ENCODE data around the gene TNK2.
"Not testable (repeated sequence)": the region's sequence is repeated elsewhere in the genome, so short reads cannot be mapped to it uniquely, and the experiment has no call there.

TNK2 gene

DNA sequence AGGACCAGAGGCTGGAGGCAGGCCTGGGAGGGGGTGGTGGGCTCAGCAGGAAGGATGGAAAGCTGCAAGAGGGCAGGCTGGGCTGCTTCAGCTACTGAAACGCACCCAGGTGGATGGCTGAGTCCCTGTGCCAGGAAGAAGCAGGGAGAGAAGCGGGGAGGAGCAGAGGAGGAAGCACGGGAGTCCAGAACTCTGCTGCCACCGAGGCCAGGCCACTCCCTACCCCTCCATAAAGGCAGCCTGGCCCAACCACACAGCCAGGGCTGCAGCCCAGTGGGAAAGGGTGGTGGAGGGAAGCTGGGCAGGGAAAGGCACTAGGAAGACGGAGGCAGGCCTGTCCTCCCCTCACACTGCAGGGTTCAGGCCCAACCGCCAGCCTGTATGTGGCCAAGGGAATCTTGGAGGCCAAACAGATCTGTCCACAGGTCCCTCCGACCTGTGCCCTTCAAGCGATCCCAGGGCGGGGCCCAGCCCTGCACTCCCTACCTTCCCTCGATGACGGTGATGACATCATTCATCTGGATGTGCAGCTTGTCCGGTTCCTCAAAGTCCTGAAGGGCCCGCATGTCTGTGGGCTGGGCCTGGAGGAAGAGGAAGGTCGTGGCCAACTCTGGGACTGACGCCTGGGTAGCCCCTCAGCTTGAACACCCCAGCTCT, 30.5 kb downstream of the TNK2 start:
- Histone ChIP-seq H3K4me2 (ENCODE audit: low read length) (no peak overlapping the region), H3K36me3 (ENCODE audit: insufficient read depth, low read length) (peaks cover 47% of the 10 kb centered on the region), H3K9ac (ENCODE audit: low read depth, low read length) (no peak overlapping the region), H3K4me3 (ENCODE audit: low read length) (no peak overlapping the region), H3K4me1 (ENCODE audit: control insufficient read depth, insufficient read depth, low read length) (peaks cover 18% of the 10 kb centered on the region), H3K9me3 (replicated peaks; ENCODE audit: low read length) (no peaks in the 10 kb centered on the region), H3K27me3 (ENCODE audit: control insufficient read depth, insufficient read depth, low read length) (no peaks in the 10 kb centered on the region)

GRCh38 chr3:195877136-195877715, 31.1 kb downstream of the TNK2 start:
- Histone ChIP-seq H3K4me2 (ENCODE audit: low read length) (no peak overlapping the region), H3K4me3 (ENCODE audit: low read length) (no peak overlapping the region), H3K4me1 (ENCODE audit: control insufficient read depth, insufficient read depth, low read length) (peaks cover 18% of the 10 kb centered on the region), H3K27me3 (ENCODE audit: control insufficient read depth, insufficient read depth, low read length) (no peaks in the 10 kb centered on the region), H3K9me3 (replicated peaks; ENCODE audit: low read length) (no peaks in the 10 kb centered on the region), H3K36me3 (ENCODE audit: insufficient read depth, low read length) (peaks cover 42% of the 10 kb centered on the region), H3K9ac (ENCODE audit: low read depth, low read length) (no peak overlapping the region)

DNA sequence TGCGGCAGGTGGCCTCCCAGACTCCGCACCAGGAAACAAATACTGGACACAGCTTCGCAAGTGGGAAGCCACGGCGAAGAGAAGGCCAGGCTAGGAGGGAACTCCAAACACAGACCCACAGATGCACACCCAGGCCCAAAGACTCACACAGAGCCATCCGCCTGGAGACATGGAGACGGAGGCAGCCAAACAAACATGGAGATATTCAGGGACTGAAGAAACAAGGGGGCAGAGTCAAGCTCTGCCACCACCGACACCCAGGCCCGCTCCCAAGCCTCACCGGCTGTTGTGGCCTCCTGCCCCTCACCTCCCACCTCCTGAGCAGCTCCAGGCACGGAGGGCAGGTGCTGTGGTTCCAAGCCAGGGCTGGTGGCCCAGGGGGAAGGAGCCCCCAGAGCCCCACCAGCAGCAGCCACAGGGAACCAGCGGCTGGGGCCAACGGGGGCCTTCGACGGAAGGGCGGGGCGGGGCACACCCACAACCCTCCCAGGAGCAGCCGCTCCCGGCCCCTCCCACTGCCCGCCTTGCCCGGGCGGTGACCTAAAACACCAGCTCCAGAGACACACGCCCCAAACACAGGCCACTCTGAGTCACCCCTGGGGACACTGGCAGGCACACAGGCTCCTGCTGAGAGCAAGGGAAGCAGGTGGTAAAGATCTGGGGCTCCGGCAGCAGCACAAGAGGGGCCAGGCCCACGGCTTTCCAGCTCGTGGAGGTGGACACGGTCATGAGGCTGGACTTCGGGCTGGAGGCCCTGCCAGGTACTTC, 31.9 kb downstream of the TNK2 start:
- Histone ChIP-seq H3K9me3 (replicated peaks; ENCODE audit: low read length) (no peaks in the 10 kb centered on the region), H3K4me1 (ENCODE audit: control insufficient read depth, insufficient read depth, low read length) (peaks cover 18% of the 10 kb centered on the region), H3K4me3 (ENCODE audit: low read length) (no peak overlapping the region), H3K36me3 (ENCODE audit: insufficient read depth, low read length) (peaks cover 36% of the 10 kb centered on the region), H3K4me2 (ENCODE audit: low read length) (no peak overlapping the region), H3K27me3 (ENCODE audit: control insufficient read depth, insufficient read depth, low read length) (no peaks in the 10 kb centered on the region), H3K9ac (ENCODE audit: low read depth, low read length) (no peak overlapping the region)

DNA sequence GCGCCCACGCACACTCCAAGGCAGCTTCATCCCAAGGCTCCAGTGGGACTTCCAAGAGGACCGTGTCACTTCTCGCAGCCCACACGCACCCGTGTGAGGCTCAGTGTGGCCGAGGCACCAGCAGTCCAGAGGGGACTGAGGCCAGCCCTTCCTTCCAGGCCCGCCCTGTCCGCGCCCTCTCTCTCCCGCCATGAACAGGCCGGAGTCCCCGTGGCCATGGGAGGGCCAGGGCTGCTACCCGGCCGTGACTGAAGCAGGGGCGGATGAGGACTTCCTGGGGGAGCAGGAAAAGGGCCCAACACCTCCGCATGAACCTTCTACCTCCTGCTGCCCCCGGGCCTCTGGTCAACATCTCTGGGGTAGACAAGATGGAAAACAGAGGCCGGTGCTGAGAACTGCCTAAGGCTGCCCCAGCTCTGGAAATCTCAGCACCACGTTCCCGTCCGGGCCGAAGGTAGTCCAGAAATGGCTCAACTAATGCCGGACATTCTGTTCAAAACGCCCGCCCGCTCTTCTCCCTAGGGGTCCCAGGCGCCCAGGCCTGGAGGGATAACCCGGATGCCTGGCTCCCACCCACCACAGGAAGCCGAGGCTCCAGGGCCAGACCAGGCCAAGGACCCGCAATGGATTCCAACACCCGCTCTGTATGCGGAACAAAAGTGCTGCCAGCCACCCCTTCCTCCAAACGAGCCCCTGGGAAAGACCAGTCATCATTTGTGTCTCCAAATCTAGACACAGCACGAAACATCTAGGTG, 32.7 kb downstream of the TNK2 start:
- H3K4me1 ChIP-seq (ENCODE audit: control insufficient read depth, insufficient read depth, low read length), result peaks cover 26% of the 10 kb centered on the region
- H3K36me3 ChIP-seq (ENCODE audit: insufficient read depth, low read length), result peaks cover 41% of the 10 kb centered on the region
- H3K4me3 ChIP-seq (ENCODE audit: low read length), result no peak overlapping the region
- no peak overlapping the region for H3K9ac ChIP-seq (ENCODE audit: low read depth, low read length)
- no peak overlapping the region for H3K4me2 ChIP-seq (ENCODE audit: low read length)
- H3K9me3 ChIP-seq (replicated peaks; ENCODE audit: low read length), result no peaks in the 10 kb centered on the region
- no peaks in the 10 kb centered on the region for H3K27me3 ChIP-seq (ENCODE audit: control insufficient read depth, insufficient read depth, low read length)

DNA sequence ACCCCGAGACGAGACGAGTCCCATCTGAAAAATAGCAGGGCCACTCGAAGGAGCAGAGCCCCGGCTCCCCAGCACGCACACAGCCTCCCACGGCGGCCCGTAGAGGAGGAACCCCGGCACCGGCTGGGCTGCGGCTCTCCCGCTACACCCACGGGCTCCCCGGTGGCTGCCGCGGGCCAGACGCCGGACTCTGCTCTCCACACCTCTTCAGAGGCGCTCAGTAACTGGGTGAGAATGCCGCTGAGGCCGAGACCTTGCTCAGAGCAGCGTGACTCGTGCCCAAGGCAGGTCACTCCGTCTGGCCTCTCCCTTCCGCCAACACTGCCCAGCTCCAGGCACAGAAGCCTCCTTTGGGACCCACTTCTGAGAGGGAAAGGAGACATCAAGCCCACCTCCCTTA, 34.4 kb downstream of the TNK2 start:
- no peak overlapping the region for H3K4me3 ChIP-seq (ENCODE audit: low read length)
- peaks cover 37% of the 10 kb centered on the region for H3K36me3 ChIP-seq (ENCODE audit: insufficient read depth, low read length)

GRCh38 chr3:195873281-195873887, 35.0 kb downstream of the TNK2 start:
- no peak overlapping the region for H3K9ac ChIP-seq (ENCODE audit: low read depth, low read length)
- H3K4me3 ChIP-seq (ENCODE audit: low read length), result no peak overlapping the region
- no peaks in the 10 kb centered on the region for H3K27me3 ChIP-seq (ENCODE audit: control insufficient read depth, insufficient read depth, low read length)
- no peak overlapping the region for H3K4me2 ChIP-seq (ENCODE audit: low read length)
- H3K36me3 ChIP-seq (ENCODE audit: insufficient read depth, low read length), result peaks cover 32% of the 10 kb centered on the region
- H3K9me3 ChIP-seq (replicated peaks; ENCODE audit: low read length), result no peaks in the 10 kb centered on the region
- peaks cover 32% of the 10 kb centered on the region for H3K4me1 ChIP-seq (ENCODE audit: control insufficient read depth, insufficient read depth, low read length)

More for the DNA sequence above, 34.4 kb downstream of the TNK2 start:
- no peak overlapping the region for H3K9ac ChIP-seq (ENCODE audit: low read depth, low read length)
- H3K4me2 ChIP-seq (ENCODE audit: low read length), result no peak overlapping the region
- H3K27me3 ChIP-seq (ENCODE audit: control insufficient read depth, insufficient read depth, low read length), result no peaks in the 10 kb centered on the region
- peaks cover 32% of the 10 kb centered on the region for H3K4me1 ChIP-seq (ENCODE audit: control insufficient read depth, insufficient read depth, low read length)
- no peaks in the 10 kb centered on the region for H3K9me3 ChIP-seq (replicated peaks; ENCODE audit: low read length)

DNA sequence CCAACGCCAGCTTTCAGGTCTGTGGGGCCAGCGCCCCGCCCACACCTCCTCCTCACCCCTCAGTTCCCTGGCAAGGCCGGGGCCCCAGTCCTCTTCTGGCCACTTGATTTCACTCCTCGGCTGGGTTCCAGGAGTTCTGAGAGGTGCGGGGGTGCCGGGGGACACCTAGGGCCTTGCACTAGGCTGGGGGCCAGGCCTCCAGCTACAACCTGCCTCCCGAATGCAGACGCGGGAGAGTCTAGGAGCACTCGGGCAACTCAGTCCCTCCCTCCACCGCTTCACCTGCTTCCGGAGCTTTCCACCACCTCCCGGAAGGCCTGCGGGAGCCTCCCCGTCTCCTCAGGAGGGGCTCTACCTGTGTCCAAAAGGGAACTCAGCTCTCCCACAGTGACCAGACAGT, 35.6 kb downstream of the TNK2 start:
- Histone ChIP-seq H3K4me2 (ENCODE audit: low read length) (no peak overlapping the region), H3K4me1 (ENCODE audit: control insufficient read depth, insufficient read depth, low read length) (peaks cover 32% of the 10 kb centered on the region), H3K9me3 (replicated peaks; ENCODE audit: low read length) (no peaks in the 10 kb centered on the region), H3K4me3 (ENCODE audit: low read length) (no peak overlapping the region), H3K9ac (ENCODE audit: low read depth, low read length) (no peak overlapping the region), H3K36me3 (ENCODE audit: insufficient read depth, low read length) (peaks cover 26% of the 10 kb centered on the region), H3K27me3 (ENCODE audit: control insufficient read depth, insufficient read depth, low read length) (no peaks in the 10 kb centered on the region)

GRCh38 chr3:195872097-195872496, 36.3 kb downstream of the TNK2 start:
- no peaks in the 10 kb centered on the region for H3K9me3 ChIP-seq (replicated peaks; ENCODE audit: low read length)
- no peak overlapping the region for H3K4me2 ChIP-seq (ENCODE audit: low read length)
- H3K9ac ChIP-seq (ENCODE audit: low read depth, low read length), result no peak overlapping the region
- H3K4me3 ChIP-seq (ENCODE audit: low read length), result no peak overlapping the region
- H3K4me1 ChIP-seq (ENCODE audit: control insufficient read depth, insufficient read depth, low read length), result peaks cover 32% of the 10 kb centered on the region
- H3K27me3 ChIP-seq (ENCODE audit: control insufficient read depth, insufficient read depth, low read length), result no peaks in the 10 kb centered on the region
- peaks cover 20% of the 10 kb centered on the region for H3K36me3 ChIP-seq (ENCODE audit: insufficient read depth, low read length)

GRCh38 chr3:195871686-195872085, 36.7 kb downstream of the TNK2 start:
- peaks cover 16% of the 10 kb centered on the region for H3K36me3 ChIP-seq (ENCODE audit: insufficient read depth, low read length)
- not testable (repeated sequence) for H3K4me2 ChIP-seq (ENCODE audit: low read length); H3K4me3 ChIP-seq (ENCODE audit: low read length); H3K9me3 ChIP-seq (replicated peaks; ENCODE audit: low read length); H3K27me3 ChIP-seq (ENCODE audit: control insufficient read depth, insufficient read depth, low read length); H3K9ac ChIP-seq (ENCODE audit: low read depth, low read length)
- H3K4me1 ChIP-seq (ENCODE audit: control insufficient read depth, insufficient read depth, low read length), result peaks cover 28% of the 10 kb centered on the region

GRCh38 chr3:195870937-195871336, 37.4 kb downstream of the TNK2 start:
- Histone ChIP-seq H3K4me1 (ENCODE audit: control insufficient read depth, insufficient read depth, low read length) (peaks cover 24% of the 10 kb centered on the region), H3K9ac (ENCODE audit: low read depth, low read length) (no peak overlapping the region), H3K36me3 (ENCODE audit: insufficient read depth, low read length) (peaks cover 16% of the 10 kb centered on the region), H3K4me2 (ENCODE audit: low read length) (no peak overlapping the region), H3K4me3 (ENCODE audit: low read length) (no peak overlapping the region), H3K27me3 (ENCODE audit: control insufficient read depth, insufficient read depth, low read length) (no peaks in the 10 kb centered on the region), H3K9me3 (replicated peaks; ENCODE audit: low read length) (no peaks in the 10 kb centered on the region)

DNA sequence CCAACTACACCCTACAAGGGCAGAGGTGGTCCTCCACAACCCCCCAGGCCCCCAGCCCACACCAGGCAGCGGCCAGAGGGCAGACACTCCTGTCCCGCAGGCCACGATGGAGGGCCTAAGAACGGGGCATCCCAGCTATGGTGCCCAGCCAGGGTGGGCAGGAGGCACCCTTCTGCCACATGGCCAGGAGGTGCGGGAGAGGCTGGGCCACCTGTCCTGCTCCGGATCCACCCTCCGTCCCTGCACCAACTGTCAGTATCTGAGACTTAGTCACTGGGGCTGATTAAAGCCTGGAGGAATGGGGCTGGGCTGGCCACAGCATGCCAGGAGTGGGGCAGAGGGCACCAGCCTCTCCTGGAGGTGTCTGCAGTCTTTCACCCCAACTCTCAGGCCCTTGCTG, 37.9 kb downstream of the TNK2 start:
- H3K4me1 ChIP-seq (ENCODE audit: control insufficient read depth, insufficient read depth, low read length), result peaks cover 24% of the 10 kb centered on the region
- H3K9ac ChIP-seq (ENCODE audit: low read depth, low read length), result no peak overlapping the region
- no peaks in the 10 kb centered on the region for H3K9me3 ChIP-seq (replicated peaks; ENCODE audit: low read length)
- peaks cover 14% of the 10 kb centered on the region for H3K36me3 ChIP-seq (ENCODE audit: insufficient read depth, low read length)
- H3K27me3 ChIP-seq (ENCODE audit: control insufficient read depth, insufficient read depth, low read length), result no peaks in the 10 kb centered on the region
- H3K4me2 ChIP-seq (ENCODE audit: low read length), result no peak overlapping the region
- no peak overlapping the region for H3K4me3 ChIP-seq (ENCODE audit: low read length)
